ENCODE results near the gene KRTAP1-3.
"Not testable (repeated sequence)": the region's sequence is repeated elsewhere in the genome, so short reads cannot be mapped to it uniquely, and the experiment has no call there.

KRTAP1-3 gene

GRCh38 chr17:41054556-41054955 is 19.9 kb upstream of the KRTAP1-3 start:
- DNase-seq (ENCODE audit: low spot score), result not testable (repeated sequence)

DNA sequence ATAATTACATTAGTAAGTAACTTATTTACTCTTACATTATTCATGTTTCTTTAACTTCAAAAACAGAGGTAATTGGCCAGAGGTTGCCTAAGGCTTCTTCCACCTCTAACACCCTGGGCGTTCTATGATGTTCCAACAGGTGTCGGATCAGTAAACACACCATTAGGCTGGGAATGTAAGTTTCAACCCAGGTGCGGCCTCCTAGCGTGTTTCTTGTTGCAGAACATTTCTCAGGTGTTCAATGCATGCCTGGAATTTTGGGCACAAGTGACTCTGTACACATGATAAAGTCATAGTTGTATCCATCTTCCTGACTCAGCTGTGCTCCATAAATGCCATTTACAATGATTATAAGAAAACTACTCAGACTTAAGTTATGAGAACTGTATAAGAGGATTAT is 19.4 kb upstream of the KRTAP1-3 start:
- DNase-seq (ENCODE audit: low spot score), result no peak

DNA sequence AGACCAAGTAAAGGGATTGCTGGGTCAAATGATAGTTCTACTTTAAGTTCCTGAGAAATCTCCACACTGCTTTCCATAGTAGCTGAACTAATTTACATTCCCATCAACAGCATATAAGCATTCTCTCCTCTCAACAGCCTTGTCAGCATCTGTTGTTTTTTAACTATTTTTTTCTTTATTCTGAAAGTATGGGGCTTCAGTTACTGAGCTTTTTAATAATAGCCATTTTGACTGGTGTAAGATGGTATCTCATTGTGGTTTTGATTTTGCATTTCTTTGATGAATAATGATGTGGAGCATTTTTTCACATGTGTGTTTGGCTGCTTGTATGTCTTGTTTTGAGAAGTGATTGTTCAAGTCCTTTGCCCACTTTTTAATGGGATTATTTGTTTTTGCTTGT is 17.9 kb upstream of the KRTAP1-3 start:
- DNase-seq (ENCODE audit: low spot score), result no peak

DNA sequence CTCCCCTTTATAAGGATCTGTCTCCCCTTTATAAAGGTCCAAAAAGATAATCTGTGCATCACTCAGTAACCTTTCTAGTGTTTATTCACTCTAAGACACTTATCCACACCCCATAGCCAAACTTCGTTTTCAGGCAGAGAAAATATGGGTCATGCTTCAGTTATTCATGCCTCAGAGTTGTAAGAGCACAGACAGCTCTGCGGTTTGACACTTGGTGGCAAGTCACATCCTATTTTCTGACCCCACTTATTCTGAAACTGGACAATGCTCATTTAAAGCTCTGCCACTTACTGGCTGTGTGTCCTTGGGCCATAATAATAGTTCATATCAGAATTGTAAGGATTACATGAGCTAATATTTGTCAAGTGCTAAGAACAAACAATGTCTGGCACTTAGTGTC is 14.4 kb upstream of the KRTAP1-3 start:
- no peak for DNase-seq (ENCODE audit: low spot score)

GRCh38 chr17:41048441-41048840 is 13.8 kb upstream of the KRTAP1-3 start:
- DNase-seq (ENCODE audit: low spot score), result no peak

DNA sequence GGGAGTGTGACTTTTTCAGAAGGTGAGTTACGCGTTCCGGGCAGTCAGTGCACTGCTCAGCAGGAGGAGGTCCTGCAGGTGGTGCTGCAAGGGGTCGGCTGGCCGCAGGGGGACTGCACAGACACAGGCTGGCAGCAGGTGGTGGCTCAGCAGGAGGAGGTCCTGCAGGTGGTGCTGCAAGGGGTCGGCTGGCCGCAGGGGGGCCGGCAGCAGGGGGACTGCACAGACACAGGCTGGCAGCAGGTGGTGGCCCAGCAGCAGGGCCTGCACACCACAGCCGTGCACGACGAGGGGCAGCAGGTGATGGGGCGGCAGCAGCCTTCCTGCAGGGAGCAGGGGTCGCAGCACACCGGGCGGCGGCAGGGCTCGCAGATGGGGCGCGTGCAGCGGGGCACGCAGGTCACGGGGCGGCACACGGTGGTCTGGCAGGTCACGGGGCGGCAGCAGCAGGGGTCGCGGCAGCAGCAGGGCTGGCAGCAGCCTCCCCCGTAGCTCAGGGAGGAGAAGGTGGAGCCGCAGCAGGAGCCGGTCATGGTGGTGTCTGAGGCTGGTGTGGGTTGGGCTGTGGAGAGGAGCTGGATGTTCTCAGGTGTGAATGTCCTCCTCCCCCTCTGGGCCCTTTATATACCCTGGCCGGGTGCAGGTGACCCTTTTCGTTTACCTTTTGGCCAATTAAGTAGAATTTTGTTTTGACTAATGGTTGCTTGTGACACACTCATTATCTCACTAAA is 12.2 kb upstream of the KRTAP1-3 start, which contains the start of gene KRTAP2-1:
Gene KRTAP2-1 (minus strand): TSS at position 582 of the 731 bp plus-strand sequence. CDS start 49 bp downstream, at position 533.
- not testable (repeated sequence) for DNase-seq (ENCODE audit: low spot score)

GRCh38 chr17:41042953-41043352 is 8.3 kb upstream of the KRTAP1-3 start:
- DNase-seq (ENCODE audit: low spot score), result no peak

GRCh38 chr17:41040783-41041571 is 6.3 kb upstream of the KRTAP1-3 start, which contains the start of gene KRTAP1-1:
Gene KRTAP1-1 (minus strand): TSS chr17:41041450. CDS start chr17:41041397, 53 bp downstream.
- not testable (repeated sequence) for DNase-seq (ENCODE audit: low spot score)

- DNase-seq (ENCODE audit: low spot score), result no peak
These were observed 3.2 kb upstream of the KRTAP1-3 start for GRCh38 chr17:41037853-41038350.

GRCh38 chr17:41029633-41030245 is 4.9 kb downstream of the KRTAP1-3 start, which contains the start of gene KRTAP1-4:
Gene KRTAP1-4 (minus strand): TSS chr17:41030195. CDS start chr17:41030078, 117 bp downstream.
- DNase-seq (ENCODE audit: low spot score), result no peak

DNA sequence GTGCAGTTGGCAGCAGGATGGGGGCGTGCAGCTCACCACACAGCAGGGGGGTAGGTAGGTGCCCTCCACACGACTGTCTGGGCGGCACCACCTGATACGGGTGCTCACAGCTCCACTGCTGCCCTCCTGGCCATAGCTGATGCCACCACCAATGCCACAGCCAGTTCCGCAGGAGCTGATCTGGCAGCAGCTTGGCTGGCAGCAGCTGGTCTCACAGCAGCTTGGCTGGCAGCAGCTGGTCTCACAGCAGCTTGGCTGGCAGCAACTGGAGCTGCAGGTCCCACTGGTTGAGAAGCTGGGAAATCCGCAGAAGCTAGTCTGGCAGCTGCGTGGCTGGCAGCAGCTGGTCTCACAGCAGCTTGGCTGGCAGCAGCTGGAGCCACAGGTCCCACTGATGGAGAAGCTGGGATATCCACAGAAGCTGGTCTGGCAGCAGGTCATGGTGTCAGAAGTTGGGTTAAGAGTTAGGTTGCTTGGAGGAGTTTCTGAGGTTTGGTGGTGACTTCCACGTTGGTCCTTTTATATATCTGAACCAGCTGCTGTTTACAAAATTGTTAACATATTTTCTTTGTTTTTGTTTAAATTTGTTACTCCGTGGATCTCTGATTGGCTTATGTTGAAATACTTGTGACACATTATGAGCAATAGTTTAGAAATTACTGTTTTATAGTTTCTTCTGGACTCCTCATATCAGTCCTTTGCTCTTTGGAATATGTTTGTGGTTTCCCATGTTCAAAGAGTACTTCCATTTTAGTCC is 7.8 kb downstream of the KRTAP1-3 start, which contains the start of gene KRTAP1-5:
Gene KRTAP1-5 (minus strand): TSS at position 494 of the 757 bp plus-strand sequence. CDS start 53 bp downstream, at position 441.
- no peak for DNase-seq (ENCODE audit: low spot score)

GRCh38 chr17:41024697-41025096 is 10.0 kb downstream of the KRTAP1-3 start:
- no peak for DNase-seq (ENCODE audit: low spot score)

DNA sequence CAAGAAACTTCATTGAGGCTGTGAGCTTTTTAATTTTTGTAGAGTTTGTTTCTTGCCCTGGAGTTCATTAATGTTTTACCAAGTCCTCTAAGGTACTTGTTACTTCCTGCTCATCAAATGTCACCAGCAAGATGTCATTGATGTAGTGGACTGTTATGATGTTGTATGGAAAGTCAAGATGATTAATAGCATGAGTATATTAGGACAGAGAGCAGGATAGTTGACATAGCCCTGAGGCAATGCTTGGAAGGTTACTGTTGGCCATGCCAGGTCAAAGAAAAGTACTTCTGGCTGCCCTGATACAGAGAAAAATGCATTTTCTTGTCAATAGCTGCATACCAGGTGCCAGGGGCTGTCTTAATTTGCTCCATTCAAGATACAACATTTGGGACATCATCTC is 14.3 kb downstream of the KRTAP1-3 start:
- DNase-seq (ENCODE audit: low spot score), result no peak

DNA sequence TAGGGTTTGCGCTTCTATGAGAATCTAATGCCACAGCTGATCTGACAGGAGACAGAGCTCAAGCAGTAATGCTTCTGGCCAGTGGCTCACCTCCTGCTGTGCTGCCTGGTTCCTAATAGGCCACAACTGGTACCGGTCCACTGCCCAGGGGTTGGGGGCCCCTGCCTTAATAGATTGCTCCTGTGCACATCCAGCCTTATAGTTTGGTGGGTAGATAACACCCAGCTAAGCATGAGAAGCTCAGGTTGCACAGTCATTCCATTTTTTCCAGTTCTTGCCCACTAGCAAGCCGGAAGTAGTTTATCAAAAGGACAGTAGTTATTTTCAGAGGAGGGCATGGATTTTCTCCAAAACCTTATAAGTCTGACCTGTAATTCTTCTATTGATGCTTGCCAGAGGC is 15.3 kb downstream of the KRTAP1-3 start:
- DNase-seq (ENCODE audit: low spot score), result no peak

DNA sequence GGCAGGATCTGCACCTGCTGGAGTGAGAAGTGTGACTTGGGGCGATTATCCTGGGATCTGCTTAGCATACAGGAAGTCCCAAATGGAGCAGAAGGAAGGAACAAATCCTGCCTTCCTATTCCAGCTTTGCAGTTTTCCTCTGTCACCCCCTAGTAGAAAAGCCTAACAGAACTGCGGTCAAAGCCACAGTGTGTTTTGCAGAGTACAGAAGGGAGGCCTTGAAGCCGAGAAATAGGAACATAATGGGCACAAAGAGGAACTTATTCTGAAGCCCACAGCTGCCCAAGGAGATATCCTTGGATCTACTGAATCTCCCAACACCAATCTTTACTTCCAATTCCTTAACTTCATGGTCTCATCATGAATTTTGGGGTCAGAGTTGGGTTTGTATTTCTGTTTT is 16.1 kb downstream of the KRTAP1-3 start:
- DNase-seq (ENCODE audit: low spot score), result no peak

- no peak for DNase-seq (ENCODE audit: low spot score)
These were observed 18.0 kb downstream of the KRTAP1-3 start for GRCh38 chr17:41016578-41017215.

DNA sequence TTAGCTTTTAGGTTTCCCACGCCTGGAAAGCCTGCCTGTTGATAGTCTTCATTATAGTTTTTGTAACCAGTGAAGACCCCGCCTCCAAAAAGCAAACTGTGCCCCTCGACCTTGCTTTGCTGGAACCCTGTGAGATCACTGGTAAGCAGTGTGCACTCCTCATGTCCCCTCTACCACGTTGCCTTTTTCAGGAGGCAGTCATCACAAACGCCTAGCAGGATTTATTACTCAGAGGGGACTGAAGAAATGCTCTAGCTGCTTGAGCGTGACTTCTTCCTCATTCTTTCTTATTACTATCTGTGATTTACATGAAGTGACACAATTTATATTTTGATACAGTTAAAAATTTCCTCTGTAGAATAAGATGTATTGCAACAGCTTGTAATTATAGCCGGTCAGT is 19.2 kb downstream of the KRTAP1-3 start:
- no peak for DNase-seq (ENCODE audit: low spot score)

DNA sequence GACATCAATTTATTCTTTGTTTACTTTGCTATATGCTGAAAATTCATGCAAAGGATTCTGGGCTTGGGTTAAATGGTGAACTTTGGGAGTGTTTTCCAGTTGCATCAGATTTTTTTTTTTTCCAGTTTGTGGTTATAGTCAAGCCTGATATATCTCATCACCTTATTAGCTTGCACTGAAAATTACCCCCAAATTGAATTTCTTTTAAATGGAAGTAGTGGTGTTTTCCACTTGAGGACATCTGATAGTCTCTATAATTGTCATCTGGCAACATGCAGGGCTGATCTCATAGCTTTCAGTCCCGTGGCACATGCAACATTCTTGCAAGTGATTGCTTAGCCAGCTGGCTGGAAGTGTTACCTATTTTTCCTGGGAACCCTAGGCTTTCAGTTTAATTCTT is 21.1 kb downstream of the KRTAP1-3 start:
- DNase-seq (ENCODE audit: low spot score), result no peak

DNA sequence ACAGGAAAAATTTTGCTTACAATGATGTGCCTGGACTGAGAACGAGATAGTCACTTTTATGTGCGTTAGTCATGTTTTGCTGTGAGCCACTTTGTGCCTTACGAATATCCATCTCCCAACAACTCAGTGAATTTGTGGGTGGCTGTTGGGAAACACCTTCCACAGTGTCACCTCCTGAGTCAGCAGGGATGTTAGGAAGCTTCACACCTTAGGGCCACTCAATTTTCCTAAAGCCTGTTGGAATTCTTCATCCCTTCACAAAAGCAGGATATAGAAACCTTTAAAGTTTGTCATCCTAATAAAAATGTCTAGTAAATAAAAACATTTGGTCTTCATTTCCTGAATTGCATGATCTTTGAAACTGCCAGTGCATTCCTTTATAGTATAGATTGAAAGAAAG is 21.5 kb downstream of the KRTAP1-3 start:
- DNase-seq (ENCODE audit: low spot score), result no peak

- DNase-seq (ENCODE audit: low spot score), result no peak
These were observed 22.2 kb downstream of the KRTAP1-3 start for GRCh38 chr17:41012326-41013120.

Measured in hematopoietic multipotent progenitor cell treated with erythropoietin and hydrocortisone succinate and interleukin-3 and kit ligand, for 15 days (in vitro differentiated cells).